HG02588 (cell line): ENCODE results near the gene POLRMT.
"Not testable (repeated sequence)": the region's sequence is repeated elsewhere in the genome, so short reads cannot be mapped to it uniquely, and the experiment has no call there.

Experiments
- ATAC-seq: cut with Tn5 transposase; IDR thresholded peaks from one replicate; pipeline ENCODE4 v1.9.1; 2021; ENCODE audit warnings: mild to moderate bottlenecking, moderate library complexity; ENCODE audit not compliant: unreplicated experiment

Gene POLRMT

GRCh38 chr19:633068-633785 is at the start of gene POLRMT:
POLRMT (minus strand) TSS chr19:633537; CDS start chr19:633512, 25 bp downstream.
- peak; percentile 71 for ATAC-seq

- ATAC-seq, result no peak
These were observed 49.5 kb upstream of the POLRMT start for GRCh38 chr19:682678-683320.

- no peak for ATAC-seq
These were observed 48.0 kb upstream of the POLRMT start for GRCh38 chr19:681029-682019.

- peak; percentile 63 for ATAC-seq
These were observed 47.1 kb upstream of the POLRMT start for GRCh38 chr19:680287-681028.

GRCh38 chr19:679418-680286 is 46.3 kb upstream of the POLRMT start:
- peak; percentile 16 for ATAC-seq

- no peak for ATAC-seq
These were observed 45.6 kb upstream of the POLRMT start for GRCh38 chr19:678791-679388.

GRCh38 chr19:677601-678436 is 44.5 kb upstream of the POLRMT start:
- no peak for ATAC-seq

GRCh38 chr19:677201-677600 is 43.9 kb upstream of the POLRMT start:
- ATAC-seq, result no peak

GRCh38 chr19:676339-677105 is 43.2 kb upstream of the POLRMT start, which contains the start of gene FSTL3:
FSTL3 (plus strand) TSS chr19:676392; CDS start chr19:676424, 32 bp downstream.
- ATAC-seq, result no peak

- no peak for ATAC-seq
These were observed 42.6 kb upstream of the POLRMT start for GRCh38 chr19:676007-676338.

- no peak for ATAC-seq
These were observed 41.2 kb upstream of the POLRMT start for GRCh38 chr19:674282-675151.

GRCh38 chr19:670609-671075 is 37.3 kb upstream of the POLRMT start:
- ATAC-seq, result no peak

- ATAC-seq, result not testable (repeated sequence)
These were observed 35.5 kb upstream of the POLRMT start for GRCh38 chr19:668675-669434.

- ATAC-seq, result not testable (repeated sequence)
These were observed 33.7 kb upstream of the POLRMT start for GRCh38 chr19:666985-667573.

GRCh38 chr19:664913-665443 is 31.6 kb upstream of the POLRMT start:
- no peak for ATAC-seq
